ENCODE results near the gene PTTG2.

GRCh38 chr4:37980246-37980645 lies 20.0 kb downstream of the PTTG2 start:
- TF ChIP-seq CTCF (IDR thresholded peaks at IDR 0.05) (no peak), POLR2AphosphoS5 (IDR thresholded peaks at IDR 0.05; ENCODE audit: insufficient read depth in 1 of 2, low read depth in 1 of 2) (no peak), POLR2A (IDR thresholded peaks at IDR 0.05) (no peak)
